HFFc6 (cell line): ENCODE measurements around the gene SCRN3. TPM values are rescaled to one million over a fixed set of nuclear protein-coding genes. Genes with fewer than 3 reads are reported as not detected.

ENCODE experiments used
- DNase-seq: peaks from one replicate; pipeline ENCODE4 v3.0.0-alpha.2; 2018
- H3K27ac Mint-ChIP-seq: 2 replicates; pipeline ENCODE4 v1.8.0; 2020; ENCODE audit warnings: mild to moderate bottlenecking, mixed read lengths
- H3K27me3 Mint-ChIP-seq: 2 replicates; pipeline ENCODE4 v1.8.0; 2021; ENCODE audit warnings: mild to moderate bottlenecking, moderate library complexity, mixed read lengths; ENCODE audit not compliant: insufficient read depth
- H3K36me3 Mint-ChIP-seq: 2 replicates; pipeline ENCODE4 v1.8.0; 2021; ENCODE audit warnings: low read depth, mixed read lengths
- H3K4me1 Mint-ChIP-seq: 2 replicates; pipeline ENCODE4 v1.8.0; 2020; ENCODE audit warnings: low read depth, mixed read lengths
- H3K4me3 Mint-ChIP-seq: 2 replicates; pipeline ENCODE4 v1.8.0; 2020; ENCODE audit warnings: mild to moderate bottlenecking, moderate library complexity, mixed read lengths
- H3K9me3 Mint-ChIP-seq: 2 replicates; pipeline ENCODE4 v1.8.0; 2020; ENCODE audit warnings: mild to moderate bottlenecking, mixed read lengths
- CTCF ChIP-seq: fragments of 200-600 bp; sonication (generic); IDR thresholded peaks from 2 replicates; pipeline ENCODE4 v1.5.0; 2021; ENCODE audit warnings: antibody characterized with exemption, mild to moderate bottlenecking
- total RNA-seq, 6 experiments: library from RNA; stranded (reverse); fragmentation: NEBNext Ultra II Directional; extraction: Animal tissue kit (Norgen Biotek cat#: 25700); gene quantifications; 2 replicates in 1 of 6; 3 replicates in 5 of 6; pipeline ENCODE4 v1.2.3, GENCODE V29; 2021

The SCRN3 gene
- total RNA-seq, 6 experiments from 2014 or later = 23.8 to 30.6 (median 27.1) TPM

DNA sequence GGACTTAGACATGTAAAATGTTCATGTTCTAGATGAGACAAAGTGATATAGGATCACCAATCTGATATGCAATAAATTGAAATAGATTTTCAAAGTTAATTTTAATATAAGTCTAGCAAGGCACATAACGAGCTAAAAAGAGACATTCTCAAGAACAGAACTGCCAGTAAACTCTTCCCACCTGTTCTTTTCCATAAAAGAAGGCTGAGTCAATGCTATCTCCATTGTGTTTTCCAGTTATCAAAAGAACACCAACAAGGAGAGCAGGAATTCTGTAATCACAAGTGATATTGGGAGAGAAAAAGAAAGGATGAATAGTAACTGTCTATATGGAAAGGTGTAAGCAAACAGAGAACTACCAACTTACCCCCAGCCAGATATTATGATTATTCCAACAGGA lies 65.7 kb downstream of the SCRN3 start:
- H3K27me3 Mint-ChIP-seq = no peaks in the 10 kb centered on the region
- H3K4me1 Mint-ChIP-seq = no peaks in the 10 kb centered on the region
- no peaks in the 10 kb centered on the region for H3K9me3 Mint-ChIP-seq
- H3K27ac Mint-ChIP-seq = no peak overlapping the region
- DNase-seq = no peak
- no peaks in the 10 kb centered on the region for H3K36me3 Mint-ChIP-seq
- TF ChIP-seq CTCF = no peak
- H3K4me3 Mint-ChIP-seq = no peak overlapping the region

DNA sequence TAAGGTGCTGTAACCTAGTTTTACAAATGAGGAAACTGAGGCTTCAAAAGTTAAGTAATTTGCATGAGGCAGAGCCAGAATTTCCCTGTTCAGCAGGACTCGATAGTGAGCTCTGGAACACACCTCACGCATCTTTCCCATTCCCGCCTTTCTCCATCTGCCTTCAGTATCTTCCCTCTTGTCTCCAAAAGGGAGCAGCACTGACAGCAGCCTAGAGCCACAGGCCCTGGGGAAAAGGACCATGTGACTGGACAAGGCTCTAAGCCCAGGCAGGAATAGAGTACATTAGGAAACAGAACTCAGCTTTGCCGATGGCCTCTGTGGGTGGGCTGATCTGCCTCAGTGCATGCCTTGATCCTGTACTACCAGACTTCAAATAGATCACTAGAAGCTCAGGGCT lies 69.8 kb downstream of the SCRN3 start:
- no peak for TF ChIP-seq CTCF
- no peak overlapping the region for H3K4me3 Mint-ChIP-seq
- H3K9me3 Mint-ChIP-seq = no peaks in the 10 kb centered on the region
- DNase-seq = peak; percentile 7
- no peaks in the 10 kb centered on the region for H3K4me1 Mint-ChIP-seq
- no peaks in the 10 kb centered on the region for H3K36me3 Mint-ChIP-seq
- no peak overlapping the region for H3K27ac Mint-ChIP-seq
- H3K27me3 Mint-ChIP-seq = no peaks in the 10 kb centered on the region

GRCh38 chr2:174473796-174474195 lies 78.3 kb downstream of the SCRN3 start:
- Mint-ChIP-seq H3K4me3 (peak overlapping the region; percentile 3; the same call in 1 of the 2 replicates), H3K36me3 (no peaks in the 10 kb centered on the region), H3K27me3 (no peaks in the 10 kb centered on the region), H3K4me1 (peaks cover 16% of the 10 kb centered on the region), H3K9me3 (no peaks in the 10 kb centered on the region), H3K27ac (peak overlapping the region; percentile 76)
- peak; percentile 33 for DNase-seq
- no peak for TF ChIP-seq CTCF

- Mint-ChIP-seq H3K4me3 (no peak overlapping the region), H3K9me3 (no peaks in the 10 kb centered on the region), H3K27ac (no peak overlapping the region), H3K4me1 (peaks cover 16% of the 10 kb centered on the region), H3K36me3 (no peaks in the 10 kb centered on the region), H3K27me3 (no peaks in the 10 kb centered on the region)
- no peak for DNase-seq
- no peak for TF ChIP-seq CTCF
Observed at GRCh38 chr2:174477759-174478158, 82.2 kb downstream of the SCRN3 start.

Other genes starting within 250 kb of the SCRN3 start
- gene OLA1, start 147.2 kb upstream of the SCRN3 start, total RNA-seq = 100 to 1,000 TPM; 105 to 123 (median 106) TPM
- gene SP9, start 60.8 kb upstream of the SCRN3 start, total RNA-seq = not detected
- gene GPR155, start 91.3 kb downstream of the SCRN3 start, total RNA-seq = 1 to 10 TPM; 3.2 to 8.3 (median 4.4) TPM
- gene WIPF1, start 202.1 kb downstream of the SCRN3 start, total RNA-seq = 10 to 100 TPM; 33.0 to 41.7 (median 38.5) TPM